ENCODE results near the gene RRP8. TPM values are rescaled to one million over a fixed set of nuclear protein-coding genes. Genes with fewer than 3 reads are reported as not detected.

Gene RRP8
- total and polyA plus RNA-seq, 2 of the 8 experiments (the other 6 are each of a cell fraction or from before 2014, with no cell fraction given) = 4.2 to 14.9 TPM

- Histone ChIP-seq H2AFZ (ENCODE audit: low read length) (no peak overlapping the region), H3K4me2 (ENCODE audit: insufficient read depth in 1 of 2, low read depth in 2 of 2, low read length in 2 of 2) (no peak overlapping the region), H3K4me3 (ENCODE audit: extremely low read depth in 1 of 4, insufficient read depth in 2 of 4, low read depth in 3 of 4, low read length in 4 of 4) (no peak overlapping the region), H3K9me3 (ENCODE audit: insufficient read depth in 2 of 2, low read depth in 1 of 2, low read length in 1 of 2) (no peaks in the 10 kb centered on the region), H3K18ac (ENCODE audit: extremely low read depth, low read length) (no peak overlapping the region), H3K23ac (ENCODE audit: insufficient read length) (no peak overlapping the region), H2BK5ac (ENCODE audit: low read depth, low read length) (no peak overlapping the region), H3K56ac (replicated peaks; ENCODE audit: insufficient read length, low read depth, low read length) (no peak overlapping the region), H4K5ac (ENCODE audit: insufficient read length, low read depth, low read length) (no peak overlapping the region), H2AK5ac (ENCODE audit: low read depth, low read length) (no peak overlapping the region), H3K9ac (replicated peaks in 1 of 4; ENCODE audit: extremely low read depth in 1 of 4, low read depth in 3 of 4, low read length in 3 of 4) (no peak overlapping the region), H2BK15ac (ENCODE audit: low read length) (no peak overlapping the region), H4K91ac (replicated peaks; ENCODE audit: insufficient read length, low read length) (no peak overlapping the region), H3K79me2 (ENCODE audit: control insufficient read depth in 1 of 2, insufficient read depth in 2 of 2, low read length in 2 of 2) (no peaks in the 10 kb centered on the region), H3K36me3 (ENCODE audit: control insufficient read depth in 2 of 4, insufficient read depth in 4 of 4, low read length in 3 of 4) (peaks cover 0 to 3% (median 1%) of the 10 kb centered on the region in 4 experiments; a peak in 3 of 8 replicates), H3K4ac (replicated peaks; ENCODE audit: insufficient read length, low read depth, low read length) (no peak overlapping the region), H4K20me1 (replicated peaks in 1 of 2; ENCODE audit: control insufficient read depth in 1 of 2, insufficient read depth in 2 of 2, low read length in 2 of 2) (peaks cover 4% of the 10 kb centered on the region in 2 experiments), H3K23me2 (ENCODE audit: low read depth, low read length) (peaks cover 12% of the 10 kb centered on the region), H3K27ac (ENCODE audit: low read depth, low read length) (no peak overlapping the region), H3K79me1 (ENCODE audit: low read depth, low read length) (no peaks in the 10 kb centered on the region; the same call in none of the 2 replicates), H2BK120ac (replicated peaks; ENCODE audit: low read depth, low read length) (no peak overlapping the region), H2BK20ac (ENCODE audit: low read length) (no peak overlapping the region), H3K4me1 (replicated peaks in 1 of 4; ENCODE audit: control insufficient read depth in 3 of 4, insufficient read depth in 4 of 4, low read length in 3 of 4) (peaks cover 0 to 6% (median 2%) of the 10 kb centered on the region in 4 experiments; a peak in 3 of 7 replicates), H3K14ac (ENCODE audit: insufficient read length) (no peak overlapping the region), H4K8ac (ENCODE audit: extremely low read depth, insufficient read depth, low read length) (no peak overlapping the region), H2BK12ac (ENCODE audit: low read depth, low read length) (no peak overlapping the region), H3K27me3 (replicated peaks in 1 of 4; ENCODE audit: control insufficient read depth in 3 of 4, extremely low read depth in 1 of 4, insufficient read depth in 3 of 4, low read length in 3 of 4) (peaks cover 12 to 27% (median 23%) of the 10 kb centered on the region in 4 experiments)
- ChIA-PET CTCF (ENCODE audit: partially characterized antibody) (interaction anchor here (0.7 to 1.3 kb wide), 3 partner anchors 13 to 80 kb away, joined by 3 read pairs; no protein-coding TSS in a partner anchor), POLR2A (ENCODE audit: partially characterized antibody) (interaction anchor here (1.5 kb wide), 1 partner anchor 15 kb away, joined by 8 read pairs; the partner anchor contains the start of gene TAF10)
- no peak for FAIRE-seq
- WGBS, 2 experiments (ENCODE audit: extremely low coverage in 1 of 2, insufficient coverage in 1 of 2, insufficient read length in 1 of 2, insufficient replicate concordance in 2 of 2, low coverage in 1 of 2, low lambda C conversion rate in 2 of 2, missing lambda C conversion rate in 1 of 2) = 96% methylated on average over 17 of the region's 17 CpGs; no CpG with 5 or more reads in 1 of the 2 experiments
- DNase-seq (ENCODE audit: low read depth in 1 of 2, low spot score in 2 of 2) = no peak
- TF ChIP-seq YY1 (IDR thresholded peaks at IDR 0.05; ENCODE audit: low read depth, low read length) = no peak
- no peak for TF ChIP-seq SAP30 (IDR thresholded peaks at IDR 0.05; ENCODE audit: insufficient read depth, insufficient replicate concordance, low read length)
Observed at GRCh38 chr11:6625832-6626420, 22.5 kb upstream of the RRP8 start.
